GM18499 (cell line): Measurements from ENCODE around the gene SALL1.

ENCODE experiments used
- ATAC-seq: cut with Tn5 transposase; IDR thresholded peaks from one replicate; pipeline ENCODE4 v1.9.1; 2021; ENCODE audit warnings: moderate number of reproducible peaks; ENCODE audit not compliant: insufficient read depth, unreplicated experiment

Gene SALL1

DNA sequence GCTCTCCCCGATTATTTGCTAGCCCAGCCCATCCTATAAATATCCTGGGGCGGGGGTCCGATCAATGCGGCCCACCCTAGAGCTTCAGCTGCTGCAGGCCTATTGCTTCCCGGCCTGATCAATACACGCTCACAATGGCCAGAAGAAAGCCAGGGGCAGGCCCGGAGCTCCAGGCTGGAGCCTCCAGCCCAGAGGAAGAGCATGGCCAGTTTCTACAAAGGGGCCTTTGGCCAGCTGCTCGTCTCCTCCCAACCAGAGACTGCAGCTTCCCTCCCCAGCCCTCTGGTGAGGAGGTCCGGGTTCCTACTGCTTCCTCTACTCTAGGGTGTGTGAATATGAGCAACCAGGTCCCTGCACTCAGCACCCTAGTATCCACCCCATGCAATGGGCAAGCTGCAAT is 36.7 kb downstream of the SALL1 start:
- no peak for ATAC-seq

DNA sequence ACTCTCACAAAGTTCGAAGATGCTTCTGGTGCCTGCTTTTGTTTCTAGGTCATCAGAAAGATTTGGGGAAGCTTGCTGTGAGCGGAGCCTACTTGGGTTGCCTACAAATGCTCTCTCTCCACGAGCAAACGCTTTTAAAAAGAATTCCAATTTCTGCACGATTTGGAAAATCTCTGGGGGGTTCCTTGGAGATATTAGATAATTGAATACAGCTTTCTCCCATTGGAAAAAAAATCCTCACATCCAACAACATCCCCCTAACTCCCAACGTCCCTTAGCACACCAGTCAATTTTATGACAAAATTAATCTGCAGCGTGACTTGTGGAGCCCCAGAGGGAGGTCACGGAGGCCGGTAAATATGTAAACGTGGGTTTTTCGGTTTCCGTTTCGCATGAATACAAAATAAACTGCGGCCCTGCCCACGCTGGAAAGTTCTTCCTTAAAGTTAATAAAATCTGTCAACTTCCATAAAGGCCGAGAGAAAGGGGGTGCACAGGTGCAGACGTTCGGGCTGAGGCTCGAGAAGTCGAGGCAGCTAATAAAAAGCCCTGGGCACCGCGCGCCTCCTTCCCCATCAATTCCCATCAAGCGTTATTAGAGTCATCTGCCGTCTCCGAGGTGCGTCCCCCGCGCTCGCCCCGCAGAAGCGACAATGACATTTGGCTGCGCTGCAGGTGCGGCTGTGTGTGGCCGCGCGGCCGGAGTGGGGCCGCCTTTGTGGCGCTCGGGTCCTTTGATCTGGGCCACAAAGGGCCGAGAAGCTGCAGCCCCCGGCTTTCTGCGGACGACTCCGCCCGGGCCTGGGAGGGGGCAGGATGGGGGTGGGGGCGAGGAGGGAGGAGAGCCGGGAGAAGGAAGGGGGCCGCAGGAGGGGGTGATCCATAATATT is 37.6 kb downstream of the SALL1 start:
- no peak for ATAC-seq

DNA sequence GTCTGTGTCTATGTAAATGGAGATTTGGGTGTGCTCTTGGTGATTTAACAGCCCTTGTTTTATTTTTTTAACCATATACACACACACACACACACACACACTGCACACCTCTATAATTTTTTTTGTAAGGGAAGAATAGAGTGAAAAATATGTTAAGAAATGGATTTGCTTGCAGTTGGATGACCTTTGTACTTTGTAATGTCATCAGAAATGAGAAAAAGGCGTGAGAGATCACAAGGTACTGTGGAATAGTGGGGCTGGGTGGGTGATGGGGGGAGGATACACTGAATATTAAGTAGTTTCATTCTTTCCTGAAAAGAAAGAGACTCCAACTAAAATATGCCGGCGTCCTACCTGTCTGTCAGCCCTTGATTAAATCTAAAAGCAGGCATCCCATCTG is 38.7 kb downstream of the SALL1 start:
- ATAC-seq, result no peak

DNA sequence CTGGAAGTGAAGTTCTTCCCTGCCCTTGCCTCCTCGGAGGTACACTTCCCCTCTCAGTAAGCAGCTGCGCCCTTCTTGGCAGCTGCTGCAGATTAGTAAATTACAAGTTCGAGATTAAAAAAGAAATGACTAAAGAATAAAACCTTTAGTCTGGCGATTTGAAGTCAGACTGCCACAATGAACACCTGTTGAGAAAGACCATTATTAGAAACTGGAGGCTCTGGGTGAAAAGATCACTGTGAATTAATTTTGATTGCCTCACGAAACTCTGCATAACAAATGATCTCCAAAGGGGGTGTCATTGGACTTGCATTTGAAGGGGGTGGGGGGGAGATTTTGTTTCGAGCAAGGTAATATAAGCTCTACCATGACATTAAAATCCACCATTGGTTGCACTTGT is 39.3 kb downstream of the SALL1 start:
- no peak for ATAC-seq

DNA sequence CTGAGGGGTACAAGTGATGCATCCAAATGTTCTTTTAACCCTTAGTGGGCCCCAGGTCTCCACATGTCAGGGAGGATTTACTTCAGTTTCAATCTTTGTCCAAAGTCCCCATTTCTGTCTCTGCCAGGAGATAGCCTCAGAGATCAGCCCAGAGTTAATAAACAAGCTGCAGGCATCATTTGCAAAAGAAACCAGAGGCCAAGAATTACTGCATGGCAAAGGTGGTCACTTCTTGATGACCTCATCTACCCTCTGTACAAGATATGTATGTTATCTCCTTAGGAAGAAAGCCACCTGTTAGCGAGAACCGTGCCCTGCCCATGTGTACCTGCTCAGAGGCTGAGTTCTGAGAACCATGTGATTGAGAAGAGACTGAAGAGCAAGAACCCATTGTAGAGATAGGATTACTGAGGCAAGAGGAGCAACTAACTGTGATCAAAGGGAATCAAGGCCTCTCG is 40.3 kb downstream of the SALL1 start:
- ATAC-seq, result no peak

DNA sequence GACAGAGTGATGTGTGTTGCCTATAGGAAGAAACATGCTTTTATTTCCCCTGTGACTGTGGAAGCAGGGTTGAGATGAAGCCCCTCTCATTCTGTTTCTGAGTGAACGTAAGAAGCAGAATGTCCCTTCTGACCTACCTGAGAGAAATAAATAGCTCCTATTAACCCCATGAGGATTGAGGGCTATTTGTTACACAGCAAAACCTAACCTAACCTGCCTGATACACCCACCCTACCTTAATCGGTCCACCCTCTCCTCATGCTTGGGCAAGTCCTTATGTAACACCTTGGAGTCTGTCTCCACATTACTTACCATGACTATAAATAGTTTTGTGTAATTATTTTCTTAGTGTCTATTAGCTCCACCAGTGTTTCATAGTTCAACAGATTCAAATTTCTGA is 41.9 kb downstream of the SALL1 start:
- no peak for ATAC-seq

DNA sequence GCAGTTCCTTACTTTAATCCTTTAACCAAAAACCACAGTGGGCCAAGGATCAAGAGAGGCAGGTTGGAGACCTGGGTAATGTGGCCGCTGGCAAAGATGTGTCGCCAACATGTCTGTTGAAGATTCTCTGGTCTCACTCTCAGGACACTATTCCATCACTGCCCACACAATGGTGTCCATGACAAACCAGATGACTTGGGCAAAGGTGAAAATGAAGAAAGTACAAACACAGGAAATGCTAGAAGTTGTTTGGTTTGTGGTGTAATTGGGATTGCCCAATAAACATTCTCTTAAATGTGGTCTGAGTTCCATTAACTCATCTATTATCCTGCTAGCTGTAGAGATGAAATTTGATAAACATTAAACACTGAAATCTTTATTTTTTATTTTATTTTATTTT is 43.3 kb downstream of the SALL1 start:
- no peak for ATAC-seq

DNA sequence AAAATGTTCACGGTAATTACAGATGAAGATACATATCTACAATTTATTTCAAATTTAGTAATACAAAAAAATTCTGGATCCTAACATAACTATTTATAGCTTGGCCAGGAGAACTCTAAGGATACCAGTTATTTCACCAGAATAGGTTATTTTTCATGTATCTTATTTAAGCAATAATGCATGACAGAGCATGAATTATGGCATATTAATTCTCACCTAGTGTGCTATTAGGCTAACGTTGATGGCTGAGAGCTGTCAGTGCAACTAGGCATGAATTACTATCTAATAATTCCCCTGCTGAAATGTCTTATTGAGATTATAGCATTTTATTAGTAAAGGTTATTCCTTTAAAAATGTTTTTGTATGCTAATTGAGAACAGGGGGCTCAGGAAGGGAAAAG is 44.5 kb downstream of the SALL1 start:
- no peak for ATAC-seq

DNA sequence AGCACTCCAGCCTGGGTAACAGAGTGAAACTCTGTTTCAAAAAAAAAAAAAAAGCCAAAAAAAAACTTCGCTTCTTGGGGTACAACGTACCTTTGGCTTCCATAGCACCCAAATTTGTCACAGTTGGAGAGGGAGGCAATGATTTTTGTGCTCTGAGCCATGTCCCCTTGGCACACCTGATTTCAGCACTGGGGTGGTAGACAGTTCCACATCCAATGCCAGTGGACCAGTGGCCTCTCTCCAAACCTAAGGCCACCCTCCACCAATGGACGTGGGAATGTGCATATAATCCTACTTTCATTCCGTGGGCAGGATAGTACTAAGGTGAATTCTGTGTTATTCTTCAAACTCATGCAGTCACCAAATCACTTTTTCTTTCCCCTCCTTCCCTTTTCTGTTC is 47.5 kb downstream of the SALL1 start:
- ATAC-seq, result no peak

DNA sequence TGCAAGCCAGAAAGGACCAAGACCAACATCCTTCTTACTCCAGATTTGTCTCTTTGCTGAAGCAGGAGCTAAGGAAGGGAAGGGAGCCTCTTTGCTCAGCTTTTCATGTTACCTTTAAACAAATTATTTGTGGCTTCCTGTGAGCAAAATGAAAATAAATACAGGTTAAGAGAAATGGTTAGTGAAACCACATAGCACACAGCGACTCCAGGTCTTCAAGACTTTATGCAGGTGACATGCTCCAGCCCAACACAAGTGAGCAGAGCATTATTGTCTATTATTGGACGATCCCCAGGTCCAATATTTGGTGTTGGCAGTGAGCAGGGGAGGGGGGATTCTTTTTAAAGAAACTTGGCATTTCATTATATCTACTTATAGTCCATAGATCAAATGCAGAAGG is 53.3 kb downstream of the SALL1 start:
- ATAC-seq, result no peak

DNA sequence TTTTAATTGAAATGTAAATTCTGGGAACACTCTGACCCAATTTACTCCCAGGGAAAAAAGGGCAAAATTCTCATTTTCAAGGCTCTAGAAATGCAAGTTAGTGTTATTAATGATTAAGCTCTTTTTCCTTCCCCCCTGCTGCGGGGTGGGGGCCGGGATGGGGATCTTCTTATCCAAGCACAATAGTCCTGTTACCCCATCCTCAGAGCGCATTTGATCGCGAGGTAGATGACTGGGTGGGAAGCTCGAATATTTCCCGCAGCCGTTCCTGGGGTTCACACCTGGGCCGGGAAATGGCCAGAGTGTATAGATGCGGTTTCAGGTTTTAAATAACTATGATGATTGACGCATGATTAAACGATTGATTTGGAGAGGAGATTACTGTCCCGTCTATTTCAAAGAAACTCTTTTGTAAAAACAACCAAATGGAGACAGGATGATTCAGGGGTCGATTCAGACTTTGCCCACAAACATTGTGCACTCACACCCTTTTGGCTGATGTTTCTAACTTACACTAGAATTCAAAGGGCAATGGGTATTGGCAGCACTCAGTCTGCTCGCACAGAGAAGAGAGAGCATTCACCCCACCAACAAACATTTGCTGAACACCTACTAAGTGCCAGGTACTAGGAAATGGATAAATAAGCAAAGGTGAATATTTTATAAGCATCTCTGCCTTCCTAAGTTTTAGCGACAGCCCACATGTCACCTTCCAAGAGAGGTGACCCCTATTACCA is 55.0 kb downstream of the SALL1 start:
- no peak for ATAC-seq

DNA sequence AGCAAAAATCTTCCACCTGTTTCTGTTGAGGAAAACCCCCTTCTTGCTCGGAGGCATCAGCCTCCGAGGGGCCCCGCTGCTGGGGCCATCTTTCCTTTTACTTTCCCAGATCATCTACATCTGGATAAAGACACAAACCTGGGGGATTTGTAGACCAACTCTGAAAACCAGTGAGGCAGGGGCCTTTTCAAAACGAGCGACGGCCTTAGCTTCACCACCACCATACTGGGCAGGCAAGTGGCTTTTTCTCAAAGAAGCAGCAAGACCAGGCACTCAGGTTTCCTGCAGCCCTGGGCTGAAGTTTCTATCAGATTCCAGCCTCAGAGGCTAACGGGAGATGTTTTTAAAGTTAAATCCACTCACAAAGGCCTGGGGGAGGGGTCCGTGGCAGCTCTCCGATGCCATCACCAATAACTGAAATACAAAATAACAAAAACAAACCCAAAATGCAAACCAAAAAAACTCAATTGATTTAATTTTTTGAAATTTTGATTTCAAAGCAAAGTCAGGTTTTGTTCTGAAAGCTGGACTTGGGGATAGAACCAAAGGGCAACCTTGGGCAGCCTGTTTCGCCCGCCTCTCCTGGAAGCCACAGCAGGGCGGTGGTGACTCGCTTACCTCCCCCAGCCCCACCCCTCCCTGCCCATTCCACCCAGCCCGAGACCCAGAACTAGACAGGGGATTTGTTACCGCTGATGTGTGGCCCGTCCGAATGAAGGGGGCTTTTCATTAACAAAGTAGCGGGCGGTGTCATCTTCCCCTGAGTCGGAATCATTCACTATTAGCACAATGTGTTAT is 55.8 kb downstream of the SALL1 start:
- ATAC-seq, result no peak

DNA sequence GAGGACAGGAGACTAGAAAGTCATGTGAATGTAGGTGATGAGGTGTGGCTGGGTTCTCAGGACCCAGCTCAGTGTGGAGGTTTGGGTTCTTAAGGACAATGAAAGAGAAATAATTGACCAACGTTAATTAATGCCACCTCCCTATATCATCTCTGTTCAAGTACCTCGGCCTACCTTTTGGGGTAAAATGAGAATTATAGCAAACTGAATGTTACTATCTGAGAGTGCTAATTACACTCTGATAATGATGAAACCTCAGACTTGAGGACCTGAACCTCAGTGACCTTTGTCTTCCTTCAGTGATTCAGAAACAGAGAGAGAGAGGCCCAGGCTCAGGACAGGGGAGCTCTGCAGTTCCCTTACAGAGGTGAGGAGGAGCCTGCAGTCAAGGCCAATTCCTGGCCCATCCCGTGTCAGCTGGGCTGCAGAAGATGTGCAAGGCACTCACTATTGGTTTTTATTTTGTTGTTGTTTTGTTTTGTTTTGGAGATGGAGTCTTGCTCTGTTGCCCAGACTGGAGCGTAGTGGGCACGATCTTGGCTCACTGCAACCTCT is 57.3 kb downstream of the SALL1 start:
- ATAC-seq, result no peak
